ENCODE measurements around the gene FGF22. TPM values are rescaled to one million over a fixed set of nuclear protein-coding genes. Genes with fewer than 3 reads are reported as not detected.

FGF22 gene
- total and polyA plus RNA-seq, 2 of the 13 experiments (the other 11 are each of a cell fraction or from before 2014, with no cell fraction given) = 0.24 TPM; not detected in 1

- TF ChIP-seq ZNF569 (CRISPR knock-in tag; IDR thresholded peaks at IDR 0.05; ENCODE audit: borderline replicate concordance) (no peak), ZFP36L1 (CRISPR knock-in tag; IDR thresholded peaks at IDR 0.05) (no peak), ZNF143 (CRISPR knock-in tag; IDR thresholded peaks at IDR 0.05) (peak; percentile 56; the same call in 1 of the 2 replicates), PTBP1 (IDR thresholded peaks at IDR 0.05; ENCODE audit: low read depth, low read length, poor library complexity, severe bottlenecking) (no peak), FOXA1 (IDR thresholded peaks at IDR 0.05) (no peak), FOXA1 (CRISPR knock-in tag; IDR thresholded peaks at IDR 0.05) (no peak), MYPOP (CRISPR knock-in tag; IDR thresholded peaks at IDR 0.05) (no peak; the same call in 1 of the 2 replicates), BORCS8-MEF2B (CRISPR knock-in tag; IDR thresholded peaks at IDR 0.05) (0 out of 2 replicates have a peak, but pooled peaks have one; percentile 18), ZNF567 (CRISPR knock-in tag; IDR thresholded peaks at IDR 0.05; ENCODE audit: borderline replicate concordance) (no peak), KIAA2018 (CRISPR knock-in tag; IDR thresholded peaks at IDR 0.05; ENCODE audit: borderline replicate concordance) (no peak), TEF (CRISPR knock-in tag; IDR thresholded peaks at IDR 0.05) (no peak), HDAC6 (IDR thresholded peaks at IDR 0.05; ENCODE audit: low read depth, low read length) (no peak)
- TF ChIP-seq, protein P1, sequence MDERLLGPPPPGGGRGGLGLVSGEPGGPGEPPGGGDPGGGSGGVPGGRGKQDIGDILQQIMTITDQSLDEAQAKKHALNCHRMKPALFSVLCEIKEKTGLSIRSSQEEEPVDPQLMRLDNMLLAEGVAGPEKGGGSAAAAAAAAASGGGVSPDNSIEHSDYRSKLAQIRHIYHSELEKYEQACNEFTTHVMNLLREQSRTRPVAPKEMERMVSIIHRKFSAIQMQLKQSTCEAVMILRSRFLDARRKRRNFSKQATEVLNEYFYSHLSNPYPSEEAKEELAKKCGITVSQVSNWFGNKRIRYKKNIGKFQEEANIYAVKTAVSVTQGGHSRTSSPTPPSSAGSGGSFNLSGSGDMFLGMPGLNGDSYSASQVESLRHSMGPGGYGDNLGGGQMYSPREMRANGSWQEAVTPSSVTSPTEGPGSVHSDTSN (CRISPR knock-in tag; IDR thresholded peaks at IDR 0.05) = no peak
- TF ChIP-seq, protein P2, sequence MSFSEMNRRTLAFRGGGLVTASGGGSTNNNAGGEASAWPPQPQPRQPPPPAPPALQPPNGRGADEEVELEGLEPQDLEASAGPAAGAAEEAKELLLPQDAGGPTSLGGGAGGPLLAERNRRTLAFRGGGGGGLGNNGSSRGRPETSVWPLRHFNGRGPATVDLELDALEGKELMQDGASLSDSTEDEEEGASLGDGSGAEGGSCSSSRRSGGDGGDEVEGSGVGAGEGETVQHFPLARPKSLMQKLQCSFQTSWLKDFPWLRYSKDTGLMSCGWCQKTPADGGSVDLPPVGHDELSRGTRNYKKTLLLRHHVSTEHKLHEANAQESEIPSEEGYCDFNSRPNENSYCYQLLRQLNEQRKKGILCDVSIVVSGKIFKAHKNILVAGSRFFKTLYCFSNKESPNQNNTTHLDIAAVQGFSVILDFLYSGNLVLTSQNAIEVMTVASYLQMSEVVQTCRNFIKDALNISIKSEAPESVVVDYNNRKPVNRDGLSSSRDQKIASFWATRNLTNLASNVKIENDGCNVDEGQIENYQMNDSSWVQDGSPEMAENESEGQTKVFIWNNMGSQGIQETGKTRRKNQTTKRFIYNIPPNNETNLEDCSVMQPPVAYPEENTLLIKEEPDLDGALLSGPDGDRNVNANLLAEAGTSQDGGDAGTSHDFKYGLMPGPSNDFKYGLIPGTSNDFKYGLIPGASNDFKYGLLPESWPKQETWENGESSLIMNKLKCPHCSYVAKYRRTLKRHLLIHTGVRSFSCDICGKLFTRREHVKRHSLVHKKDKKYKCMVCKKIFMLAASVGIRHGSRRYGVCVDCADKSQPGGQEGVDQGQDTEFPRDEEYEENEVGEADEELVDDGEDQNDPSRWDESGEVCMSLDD (CRISPR knock-in tag; IDR thresholded peaks at IDR 0.05; ENCODE audit: borderline replicate concordance) = no peak
These were observed 40.8 kb downstream of the FGF22 start (continued) for GRCh38 chr19:680287-681028.
